DOHH2 (cell line): Measurements from ENCODE around the gene ITGB5.

Experiments used
- H3F3A ChIP-seq: fragments of 200-600 bp; sonication (generic), shearing (Covaris generic); 2 replicates; pipeline ENCODE4 v1.6.0; 2016; ENCODE audit warnings: antibody characterized with exemption, mild to moderate bottlenecking; ENCODE audit not compliant: control insufficient read depth, insufficient read depth
- H3K27ac ChIP-seq: fragments of 200-600 bp; sonication (generic); 2 replicates; pipeline ENCODE4 v1.5.1; 2014; ENCODE audit warnings: low read depth, mild to moderate bottlenecking, low read length, moderate library complexity
- H3K27me3 ChIP-seq: fragments of 200-600 bp; sonication (generic); 2 replicates; pipeline ENCODE4 v1.6.1; 2014; ENCODE audit warnings: mild to moderate bottlenecking, low read length, mixed read lengths; ENCODE audit not compliant: control insufficient read depth
- H3K36me3 ChIP-seq: fragments of 200-600 bp; sonication (generic); 2 replicates; pipeline ENCODE4 v1.6.1; 2014; ENCODE audit warnings: mild to moderate bottlenecking, low read length, moderate library complexity, mixed read lengths; ENCODE audit not compliant: control insufficient read depth
- H3K4me1 ChIP-seq: fragments of 200-600 bp; sonication (generic); 2 replicates; pipeline ENCODE4 v1.6.1; 2014; ENCODE audit warnings: mild to moderate bottlenecking, low read length, mixed read lengths; ENCODE audit not compliant: control insufficient read depth
- H3K4me2 ChIP-seq: fragments of 200-600 bp; sonication (generic); 2 replicates; pipeline ENCODE4 v1.6.0; 2014; ENCODE audit warnings: mild to moderate bottlenecking, low read length, moderate library complexity
- H3K4me3 ChIP-seq: fragments of 200-600 bp; sonication (generic); 2 replicates; pipeline ENCODE4 v1.5.1; 2014; ENCODE audit warnings: mild to moderate bottlenecking, low read length, mixed read lengths
- H3K79me2 ChIP-seq: fragments of 200-600 bp; sonication (generic); 2 replicates; pipeline ENCODE4 v1.6.1; 2014; ENCODE audit warnings: mild to moderate bottlenecking, low read length, mixed read lengths; ENCODE audit not compliant: control insufficient read depth
- H3K9me2 ChIP-seq: fragments of 200-600 bp; sonication (generic); replicated peaks from 2 replicates; pipeline ENCODE4 v1.6.1; 2014; ENCODE audit warnings: mild to moderate bottlenecking, low read length, mixed read lengths; ENCODE audit not compliant: control insufficient read depth
- H3K9me3 ChIP-seq: fragments of 200-600 bp; sonication (generic); 2 replicates; pipeline ENCODE4 v1.6.1; 2014; ENCODE audit warnings: antibody characterized with exemption, low read length, mixed read lengths; ENCODE audit not compliant: control insufficient read depth, insufficient read depth
- H4K20me1 ChIP-seq: fragments of 200-600 bp; sonication (generic); 2 replicates; pipeline ENCODE4 v1.6.0; 2014; ENCODE audit warnings: low read depth, mild to moderate bottlenecking, antibody characterized with exemption, low read length, moderate library complexity; ENCODE audit not compliant: control insufficient read depth, insufficient read depth
- CTCF ChIP-seq: fragments of 200-600 bp; sonication (generic); IDR thresholded peaks from one replicate; pipeline ENCODE4 v1.5.1; 2014; ENCODE audit warnings: antibody characterized with exemption, mild to moderate bottlenecking, low read depth, low read length; ENCODE audit not compliant: poor library complexity, severe bottlenecking
- EZH2phosphoT487 ChIP-seq: fragments of 200-600 bp; sonication (generic); IDR thresholded peaks from 2 replicates; pipeline ENCODE4 v1.6.1; 2017; ENCODE audit warnings: borderline replicate concordance, mild to moderate bottlenecking, antibody characterized with exemption, low read length, moderate library complexity, mixed read lengths

Gene ITGB5

GRCh38 chr3:124859025-124859424 is 28.1 kb downstream of the ITGB5 start:
- no peaks in the 10 kb centered on the region for H3K36me3 ChIP-seq
- no peaks in the 10 kb centered on the region for H4K20me1 ChIP-seq
- H3K9me2 ChIP-seq, result no peaks in the 10 kb centered on the region
- H3K4me2 ChIP-seq, result no peak overlapping the region
- TF ChIP-seq CTCF, result no peak
- no peak for TF ChIP-seq EZH2phosphoT487
- H3F3A ChIP-seq, result no peaks in the 10 kb centered on the region
- no peaks in the 10 kb centered on the region for H3K79me2 ChIP-seq
- 0 out of 2 replicates have a peak, but pooled peaks cover under 1% of the 10 kb centered on the region for H3K27me3 ChIP-seq
- no peak overlapping the region for H3K4me3 ChIP-seq
- H3K4me1 ChIP-seq, result no peaks in the 10 kb centered on the region
- no peaks in the 10 kb centered on the region for H3K9me3 ChIP-seq
- H3K27ac ChIP-seq, result no peak overlapping the region

- no peaks in the 10 kb centered on the region for H3K9me2 ChIP-seq
- H3K36me3 ChIP-seq, result no peaks in the 10 kb centered on the region
- H3K79me2 ChIP-seq, result no peaks in the 10 kb centered on the region
- no peak for TF ChIP-seq CTCF
- no peak for TF ChIP-seq EZH2phosphoT487
- no peaks in the 10 kb centered on the region for H3K9me3 ChIP-seq
- no peaks in the 10 kb centered on the region for H4K20me1 ChIP-seq
- H3F3A ChIP-seq, result no peaks in the 10 kb centered on the region
- H3K4me2 ChIP-seq, result no peak overlapping the region
- no peak overlapping the region for H3K4me3 ChIP-seq
- no peaks in the 10 kb centered on the region for H3K4me1 ChIP-seq
- no peak overlapping the region for H3K27ac ChIP-seq
- H3K27me3 ChIP-seq, result peaks cover 8% of the 10 kb centered on the region; the same call in 1 of the 2 replicates
Observed at GRCh38 chr3:124858275-124858674, 28.9 kb downstream of the ITGB5 start.

GRCh38 chr3:124856677-124857076 is 30.5 kb downstream of the ITGB5 start:
- no peak overlapping the region for H3K27ac ChIP-seq
- no peaks in the 10 kb centered on the region for H3K9me3 ChIP-seq
- no peaks in the 10 kb centered on the region for H4K20me1 ChIP-seq
- no peaks in the 10 kb centered on the region for H3K36me3 ChIP-seq
- H3K79me2 ChIP-seq, result no peaks in the 10 kb centered on the region
- H3K27me3 ChIP-seq, result peaks cover 8% of the 10 kb centered on the region; the same call in 1 of the 2 replicates
- H3K9me2 ChIP-seq, result no peaks in the 10 kb centered on the region
- no peak overlapping the region for H3K4me3 ChIP-seq
- no peaks in the 10 kb centered on the region for H3K4me1 ChIP-seq
- no peaks in the 10 kb centered on the region for H3F3A ChIP-seq
- no peak overlapping the region for H3K4me2 ChIP-seq
- TF ChIP-seq CTCF (no peak), EZH2phosphoT487 (no peak)
